Measurements from ENCODE around the gene PTPRN2. TPM values are rescaled to one million over a fixed set of nuclear protein-coding genes. Genes with fewer than 3 reads are reported as not detected.
"Not testable (repeated sequence)": the region's sequence is repeated elsewhere in the genome, so short reads cannot be mapped to it uniquely, and the experiment has no call there.

PTPRN2 gene
- total RNA-seq, 2 experiments from 2014 or later, result 4.7 to 4.8 TPM

- Mint-ChIP-seq H3K36me3 (ENCODE audit: low read depth) (no peaks in the 10 kb centered on the region), H3K9me3 (peaks cover 16% of the 10 kb centered on the region), H3K4me1 (no peaks in the 10 kb centered on the region), H3K27ac (no peak overlapping the region), H3K4me3 (no peak overlapping the region), H3K27me3 (no peaks in the 10 kb centered on the region)
- no peak for DNase-seq
- POLR2A ChIA-PET, result no interaction called here
- CTCF ChIA-PET, result no interaction called here
Observed at GRCh38 chr7:158421361-158421760, 166.3 kb downstream of the PTPRN2 start.

GRCh38 chr7:158420591-158421340, 166.9 kb downstream of the PTPRN2 start:
- Mint-ChIP-seq H3K4me1 (no peaks in the 10 kb centered on the region), H3K36me3 (ENCODE audit: low read depth) (no peaks in the 10 kb centered on the region), H3K27me3 (no peaks in the 10 kb centered on the region), H3K9me3 (peaks cover 16% of the 10 kb centered on the region), H3K4me3 (no peak overlapping the region), H3K27ac (no peak overlapping the region)
- POLR2A ChIA-PET, result no interaction called here
- no peak for DNase-seq
- CTCF ChIA-PET, result no interaction called here

GRCh38 chr7:158419238-158419785, 168.3 kb downstream of the PTPRN2 start:
- Mint-ChIP-seq H3K4me1 (no peaks in the 10 kb centered on the region), H3K9me3 (peaks cover 16% of the 10 kb centered on the region), H3K27ac (no peak overlapping the region), H3K27me3 (no peaks in the 10 kb centered on the region), H3K36me3 (ENCODE audit: low read depth) (no peaks in the 10 kb centered on the region), H3K4me3 (no peak overlapping the region)
- ChIA-PET CTCF (no interaction called here), POLR2A (no interaction called here)
- DNase-seq, result no peak

- H3K36me3 Mint-ChIP-seq (ENCODE audit: low read depth); CTCF ChIA-PET: not testable (repeated sequence)
Observed at GRCh38 chr7:158418395-158418794, 169.2 kb downstream of the PTPRN2 start.

GRCh38 chr7:158416283-158416933, 171.2 kb downstream of the PTPRN2 start:
- H3K9me3 Mint-ChIP-seq, result peaks cover 16% of the 10 kb centered on the region
- H3K4me1 Mint-ChIP-seq, result no peaks in the 10 kb centered on the region
- H3K27me3 Mint-ChIP-seq, result no peaks in the 10 kb centered on the region
- ChIA-PET CTCF (no interaction called here), POLR2A (no interaction called here)
- H3K4me3 Mint-ChIP-seq, result no peak overlapping the region
- no peak for DNase-seq
- no peak overlapping the region for H3K27ac Mint-ChIP-seq
- no peaks in the 10 kb centered on the region for H3K36me3 Mint-ChIP-seq (ENCODE audit: low read depth)

More at GRCh38 chr7:158418395-158418794, 169.2 kb downstream of the PTPRN2 start:
- H3K9me3 Mint-ChIP-seq, result peaks cover 16% of the 10 kb centered on the region
- H3K4me3 Mint-ChIP-seq, DNase-seq, H3K4me1 Mint-ChIP-seq, H3K27me3 Mint-ChIP-seq, H3K27ac Mint-ChIP-seq, POLR2A ChIA-PET: not testable (repeated sequence)

GRCh38 chr7:158415316-158415715, 172.3 kb downstream of the PTPRN2 start:
- DNase-seq, result no peak
- Mint-ChIP-seq H3K27me3 (no peaks in the 10 kb centered on the region), H3K9me3 (peaks cover 16% of the 10 kb centered on the region), H3K4me3 (no peak overlapping the region), H3K27ac (no peak overlapping the region), H3K4me1 (no peaks in the 10 kb centered on the region), H3K36me3 (ENCODE audit: low read depth) (no peaks in the 10 kb centered on the region)
- POLR2A ChIA-PET, result no interaction called here
- CTCF ChIA-PET, result no interaction called here

DNA sequence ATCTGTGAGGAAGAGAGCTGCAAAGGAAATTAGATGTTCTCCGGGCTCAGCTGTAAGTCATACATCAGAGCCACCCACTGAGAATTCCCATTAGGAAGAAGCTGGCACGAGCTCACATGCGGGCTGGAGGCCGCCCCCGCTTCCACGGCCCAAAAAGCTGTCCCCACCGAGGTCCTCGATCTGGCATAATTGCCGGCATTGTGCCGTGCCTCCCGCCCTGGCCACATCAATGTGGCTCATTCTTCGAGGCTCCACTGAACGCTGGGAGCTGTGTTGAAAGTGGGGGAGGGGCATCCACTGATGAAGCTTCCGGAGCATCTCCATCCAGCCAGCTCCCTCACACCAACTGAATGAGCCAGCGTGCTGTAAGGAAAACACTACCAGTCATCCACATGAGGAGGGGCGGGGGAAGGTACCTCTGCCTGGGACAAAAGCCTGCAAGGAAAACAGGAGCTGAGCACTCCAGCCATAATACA, 173.1 kb downstream of the PTPRN2 start:
- Mint-ChIP-seq H3K4me1 (no peaks in the 10 kb centered on the region), H3K36me3 (ENCODE audit: low read depth) (no peaks in the 10 kb centered on the region), H3K4me3 (no peak overlapping the region), H3K27me3 (no peaks in the 10 kb centered on the region), H3K27ac (no peak overlapping the region), H3K9me3 (peaks cover 16% of the 10 kb centered on the region)
- CTCF ChIA-PET, result no interaction called here
- POLR2A ChIA-PET, result no interaction called here
- DNase-seq, result no peak

GRCh38 chr7:158414002-158414401, 173.6 kb downstream of the PTPRN2 start:
- peaks cover 15% of the 10 kb centered on the region for H3K9me3 Mint-ChIP-seq
- no peaks in the 10 kb centered on the region for H3K36me3 Mint-ChIP-seq (ENCODE audit: low read depth)
- H3K27ac Mint-ChIP-seq, result no peak overlapping the region

DNA sequence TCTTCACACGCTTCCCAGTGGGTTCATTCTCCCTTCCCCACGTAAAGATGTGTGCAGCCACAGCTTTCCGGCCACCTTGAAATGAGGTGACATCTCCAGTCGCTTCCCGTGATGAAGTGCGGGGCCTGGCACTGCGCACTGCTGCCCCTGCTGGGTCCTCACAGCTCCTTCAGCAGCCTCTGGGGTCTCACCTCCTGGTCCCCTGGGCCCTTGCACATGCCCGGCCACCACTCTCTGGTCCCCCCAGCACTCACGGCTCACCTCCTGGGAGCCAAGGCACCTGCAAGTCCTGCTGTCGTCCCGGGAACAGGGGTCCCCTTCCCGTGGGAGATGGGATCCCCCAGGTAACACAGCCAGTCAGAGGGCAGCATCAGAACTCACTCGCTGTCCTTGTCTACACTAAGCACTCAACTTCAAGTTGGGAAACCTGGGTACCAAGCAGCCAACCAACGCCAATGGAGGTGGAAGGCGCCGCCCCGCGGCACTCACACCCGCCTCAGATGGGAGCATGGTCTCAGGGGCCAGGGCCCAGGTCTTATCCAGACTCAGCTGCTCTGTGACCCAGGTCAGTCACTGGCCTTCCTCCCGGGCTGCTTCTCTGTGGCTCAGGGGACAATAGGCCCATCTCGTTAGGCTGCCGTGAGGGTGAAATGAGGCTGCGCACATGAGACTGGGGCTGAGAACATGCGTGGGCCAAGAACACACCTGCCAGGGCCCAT, 176.2 kb downstream of the PTPRN2 start:
- Mint-ChIP-seq H3K27ac (no peak overlapping the region), H3K27me3 (no peaks in the 10 kb centered on the region), H3K4me3 (no peak overlapping the region), H3K4me1 (no peaks in the 10 kb centered on the region), H3K9me3 (no peaks in the 10 kb centered on the region), H3K36me3 (ENCODE audit: low read depth) (no peaks in the 10 kb centered on the region)
- POLR2A ChIA-PET, result no interaction called here
- no peak for DNase-seq
- CTCF ChIA-PET, result interaction anchor here (0.8 kb wide), 1 partner anchor 57 kb away, joined by 3 read pairs; no protein-coding TSS in a partner anchor

More at GRCh38 chr7:158414002-158414401, 173.6 kb downstream of the PTPRN2 start:
- POLR2A ChIA-PET, result no interaction called here
- Mint-ChIP-seq H3K4me3 (no peak overlapping the region), H3K27me3 (no peaks in the 10 kb centered on the region), H3K4me1 (no peaks in the 10 kb centered on the region)
- no peak for DNase-seq
- CTCF ChIA-PET, result no interaction called here

DNA sequence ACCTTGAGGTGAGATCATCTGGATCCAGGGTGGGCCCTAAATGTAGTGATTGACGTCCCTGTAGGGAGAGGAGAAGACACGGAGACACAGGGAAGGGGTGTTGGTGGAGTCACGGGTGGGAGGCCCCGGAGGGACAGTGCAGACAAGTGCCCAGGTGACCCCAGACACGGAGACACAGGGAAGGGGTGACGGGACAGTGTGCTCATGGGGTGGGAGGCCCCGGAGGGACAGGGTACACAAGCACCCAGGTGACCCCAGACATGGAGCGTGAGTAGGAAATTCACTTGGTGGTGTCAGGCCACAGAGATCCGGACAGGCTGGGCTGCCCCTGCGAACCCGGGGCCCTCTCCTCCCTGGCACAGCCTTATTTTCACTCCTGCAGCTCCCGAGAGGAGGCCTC, 176.9 kb downstream of the PTPRN2 start:
- Mint-ChIP-seq H3K27me3 (no peaks in the 10 kb centered on the region), H3K4me3 (no peak overlapping the region), H3K9me3 (no peaks in the 10 kb centered on the region), H3K27ac (no peak overlapping the region), H3K4me1 (no peaks in the 10 kb centered on the region), H3K36me3 (ENCODE audit: low read depth) (no peaks in the 10 kb centered on the region)
- POLR2A ChIA-PET, result no interaction called here
- CTCF ChIA-PET, result interaction anchor here (0.8 kb wide), 1 partner anchor 56 kb away, joined by 3 read pairs; no protein-coding TSS in a partner anchor
- DNase-seq, result no peak

DNA sequence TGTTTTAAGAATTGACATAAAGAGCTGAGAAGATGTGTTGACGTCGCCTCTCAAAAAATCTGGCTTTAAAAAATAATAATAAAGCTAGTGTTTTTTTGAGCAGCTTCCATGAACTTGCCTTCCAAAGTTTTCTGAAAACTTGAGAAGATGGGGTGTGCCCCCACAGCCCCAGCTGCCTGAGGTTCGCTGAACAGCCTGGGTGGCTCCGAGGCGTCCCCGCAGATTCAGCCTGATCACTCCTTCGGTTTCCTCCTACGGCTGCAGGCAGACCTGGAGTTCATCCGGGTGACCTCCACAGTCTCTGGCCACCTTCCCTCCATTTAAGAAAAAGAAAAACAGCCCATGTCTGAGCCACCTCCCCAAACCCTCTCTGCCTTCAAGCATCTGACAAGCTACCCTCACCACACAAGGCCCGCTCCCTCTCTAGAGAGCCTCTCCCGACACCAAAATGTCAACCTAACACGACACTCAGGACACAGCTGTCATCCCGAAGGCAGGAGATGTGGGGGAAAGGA, 177.8 kb downstream of the PTPRN2 start:
- ChIA-PET CTCF (no interaction called here), POLR2A (no interaction called here)
- Mint-ChIP-seq H3K27ac (no peak overlapping the region), H3K4me3 (no peak overlapping the region), H3K36me3 (ENCODE audit: low read depth) (no peaks in the 10 kb centered on the region), H3K4me1 (no peaks in the 10 kb centered on the region), H3K9me3 (no peaks in the 10 kb centered on the region), H3K27me3 (no peaks in the 10 kb centered on the region)
- no peak for DNase-seq

DNA sequence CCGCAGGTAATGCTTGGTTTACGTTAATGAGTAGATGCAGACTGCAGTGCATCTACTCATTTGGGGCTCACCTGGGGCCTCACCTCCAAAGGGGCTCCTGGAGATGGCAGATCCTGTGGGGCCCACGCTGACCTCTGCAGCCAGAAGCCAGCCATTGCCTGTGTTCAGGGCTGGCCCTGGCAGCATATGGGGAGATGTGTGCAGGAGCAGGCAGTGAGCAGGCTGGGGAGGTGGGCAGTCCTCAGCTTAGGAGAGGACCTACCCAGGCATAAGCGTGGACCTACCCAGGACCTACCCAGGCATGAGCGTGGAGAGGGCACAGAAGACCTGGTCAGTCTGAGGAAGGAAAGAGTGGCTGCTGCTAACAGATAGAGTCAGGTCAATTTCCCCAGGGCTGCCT, 178.5 kb downstream of the PTPRN2 start:
- H3K27ac Mint-ChIP-seq, result no peak overlapping the region
- no peaks in the 10 kb centered on the region for H3K36me3 Mint-ChIP-seq (ENCODE audit: low read depth)
- no peak overlapping the region for H3K4me3 Mint-ChIP-seq
- no peak for DNase-seq
- no peaks in the 10 kb centered on the region for H3K27me3 Mint-ChIP-seq
- no peaks in the 10 kb centered on the region for H3K4me1 Mint-ChIP-seq
- POLR2A ChIA-PET, result no interaction called here
- H3K9me3 Mint-ChIP-seq, result no peaks in the 10 kb centered on the region
- CTCF ChIA-PET, result interaction anchor here (0.6 kb wide), 1 partner anchor 571 kb away, joined by 3 read pairs; no protein-coding TSS in a partner anchor

DNA sequence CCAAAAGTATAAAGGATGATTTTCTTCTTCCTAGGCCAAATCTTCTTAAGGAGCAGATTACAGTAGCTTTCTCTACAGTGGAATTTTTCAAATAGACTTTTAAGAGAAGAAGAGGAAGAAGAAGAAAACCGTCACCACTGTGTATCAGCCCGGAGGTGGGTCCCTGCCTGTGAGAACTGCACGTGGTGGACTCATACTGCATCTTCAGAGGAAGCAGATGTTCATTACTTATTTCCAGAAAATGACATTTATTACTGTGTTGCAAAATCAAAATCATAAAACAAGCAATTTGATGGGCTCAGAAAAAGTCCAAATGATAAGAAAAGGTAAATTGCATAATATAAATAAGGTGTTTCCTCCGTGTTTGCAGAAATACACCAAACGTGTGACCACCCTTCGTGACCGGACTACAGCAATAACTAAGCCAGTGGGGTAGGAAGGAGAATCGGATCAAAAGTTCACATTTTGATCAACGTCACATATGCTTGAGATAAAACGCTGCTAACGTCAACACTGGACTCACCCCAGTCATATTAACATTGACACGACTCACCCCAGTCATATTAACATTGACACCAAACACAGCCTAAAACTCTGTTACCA, 179.2 kb downstream of the PTPRN2 start:
- H3K36me3 Mint-ChIP-seq (ENCODE audit: low read depth), result no peaks in the 10 kb centered on the region
- ChIA-PET POLR2A (no interaction called here), CTCF (interaction anchor here (0.6 kb wide), 1 partner anchor 571 kb away, joined by 3 read pairs; no protein-coding TSS in a partner anchor)
- H3K4me1 Mint-ChIP-seq, result no peaks in the 10 kb centered on the region
- no peak overlapping the region for H3K4me3 Mint-ChIP-seq
- no peaks in the 10 kb centered on the region for H3K27me3 Mint-ChIP-seq
- no peaks in the 10 kb centered on the region for H3K9me3 Mint-ChIP-seq
- no peak for DNase-seq
- no peak overlapping the region for H3K27ac Mint-ChIP-seq
